RPMI7951 (cell line): ENCODE measurements around the gene CPD. TPM values are rescaled to one million over a fixed set of nuclear protein-coding genes. Genes with fewer than 3 reads are reported as not detected.
"Not testable (repeated sequence)": the region's sequence is repeated elsewhere in the genome, so short reads cannot be mapped to it uniquely, and the experiment has no call there.

Source experiments
- DNase-seq: peaks from one replicate; pipeline ENCODE4 v3.0.0-alpha.2; 2012; ENCODE audit warnings: low read depth
- total RNA-seq: library from RNA; depleted of rRNA; stranded (reverse); fragments of >200 nt; shearing (Covaris generic); gene quantifications from 2 replicates; pipeline ENCODE4 v1.2.3, GENCODE V29; 2014

Gene CPD
- total RNA-seq, 1 experiment from 2014 or later = 61.6 TPM

GRCh38 chr17:30427611-30428010 is 48.9 kb downstream of the CPD start:
- no peak for DNase-seq

DNA sequence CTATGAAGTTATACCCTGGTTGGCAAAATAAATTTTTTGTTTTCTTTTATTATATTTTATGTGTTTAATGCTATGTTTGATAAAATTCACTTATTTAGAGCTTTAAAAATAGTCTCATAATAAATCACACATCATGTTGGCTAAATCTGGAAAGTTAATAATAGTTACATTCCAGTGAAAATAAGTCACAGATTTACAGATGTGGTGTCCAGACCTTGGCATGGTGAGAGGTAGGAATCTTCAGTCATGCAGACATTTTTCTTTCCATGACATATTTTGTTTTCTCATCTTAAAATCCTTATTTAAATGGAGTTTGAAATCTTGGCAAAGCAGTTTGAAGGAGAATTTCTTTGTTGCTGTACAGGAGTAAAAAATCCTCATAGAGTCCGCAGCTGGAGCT is 50.4 kb downstream of the CPD start:
- DNase-seq = peak; percentile 1

DNA sequence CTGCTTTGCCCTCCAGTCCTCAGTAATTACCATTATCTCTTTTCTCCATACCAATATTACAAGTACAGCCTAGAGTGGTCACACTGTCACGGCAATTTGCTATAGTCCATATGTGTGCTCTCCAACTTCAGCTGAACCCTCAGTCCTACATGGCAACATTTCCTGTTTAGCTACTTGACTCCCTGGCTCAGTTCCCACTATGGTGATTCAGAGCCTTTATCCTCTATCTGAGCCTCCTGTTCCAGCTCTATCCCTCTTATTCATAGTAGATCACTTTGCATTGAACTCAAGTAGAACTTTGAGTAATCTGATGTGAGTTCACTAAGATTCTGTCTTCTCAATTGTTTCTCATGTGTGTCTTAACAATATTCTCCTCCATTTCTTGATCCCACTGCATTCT is 54.8 kb downstream of the CPD start:
- peak; percentile 92 for DNase-seq

- no peak for DNase-seq
Observed at GRCh38 chr17:30436729-30437128, 58.0 kb downstream of the CPD start.

DNA sequence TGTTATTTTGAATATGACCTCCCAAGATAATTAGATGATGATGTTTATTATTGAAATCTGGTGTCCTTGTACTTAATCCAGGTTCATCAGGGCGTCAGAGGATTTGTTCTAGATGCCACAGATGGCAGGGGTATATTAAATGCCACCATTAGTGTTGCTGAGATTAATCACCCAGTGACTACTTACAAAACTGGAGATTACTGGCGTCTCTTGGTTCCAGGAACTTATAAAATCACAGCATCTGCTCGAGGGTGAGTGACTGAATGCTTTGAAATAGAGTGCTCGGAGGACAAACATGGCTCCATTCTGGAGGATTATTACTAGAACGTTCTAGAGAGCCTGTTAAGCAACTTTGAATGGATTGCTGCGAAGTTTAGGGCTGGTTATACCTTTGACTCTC is 65.0 kb downstream of the CPD start:
- no peak for DNase-seq

GRCh38 chr17:30446640-30447039 is 67.9 kb downstream of the CPD start:
- DNase-seq = not testable (repeated sequence)

DNA sequence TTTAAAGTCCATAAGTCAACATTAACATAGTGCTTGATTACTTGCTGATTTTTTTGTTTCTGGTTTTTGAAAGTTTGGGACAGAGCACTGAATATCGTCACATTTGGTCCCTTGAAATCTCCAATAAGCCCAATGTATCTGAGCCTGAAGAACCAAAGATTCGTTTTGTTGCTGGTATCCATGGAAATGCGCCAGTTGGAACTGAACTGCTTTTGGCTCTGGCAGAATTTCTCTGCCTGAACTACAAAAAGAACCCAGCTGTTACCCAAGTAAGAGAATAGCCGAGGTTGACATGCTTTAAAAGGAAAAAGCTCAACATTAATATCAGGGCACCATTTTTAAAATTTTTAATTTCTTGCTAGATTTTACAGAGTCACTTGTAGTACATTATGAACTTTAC is 70.8 kb downstream of the CPD start:
- DNase-seq = no peak

DNA sequence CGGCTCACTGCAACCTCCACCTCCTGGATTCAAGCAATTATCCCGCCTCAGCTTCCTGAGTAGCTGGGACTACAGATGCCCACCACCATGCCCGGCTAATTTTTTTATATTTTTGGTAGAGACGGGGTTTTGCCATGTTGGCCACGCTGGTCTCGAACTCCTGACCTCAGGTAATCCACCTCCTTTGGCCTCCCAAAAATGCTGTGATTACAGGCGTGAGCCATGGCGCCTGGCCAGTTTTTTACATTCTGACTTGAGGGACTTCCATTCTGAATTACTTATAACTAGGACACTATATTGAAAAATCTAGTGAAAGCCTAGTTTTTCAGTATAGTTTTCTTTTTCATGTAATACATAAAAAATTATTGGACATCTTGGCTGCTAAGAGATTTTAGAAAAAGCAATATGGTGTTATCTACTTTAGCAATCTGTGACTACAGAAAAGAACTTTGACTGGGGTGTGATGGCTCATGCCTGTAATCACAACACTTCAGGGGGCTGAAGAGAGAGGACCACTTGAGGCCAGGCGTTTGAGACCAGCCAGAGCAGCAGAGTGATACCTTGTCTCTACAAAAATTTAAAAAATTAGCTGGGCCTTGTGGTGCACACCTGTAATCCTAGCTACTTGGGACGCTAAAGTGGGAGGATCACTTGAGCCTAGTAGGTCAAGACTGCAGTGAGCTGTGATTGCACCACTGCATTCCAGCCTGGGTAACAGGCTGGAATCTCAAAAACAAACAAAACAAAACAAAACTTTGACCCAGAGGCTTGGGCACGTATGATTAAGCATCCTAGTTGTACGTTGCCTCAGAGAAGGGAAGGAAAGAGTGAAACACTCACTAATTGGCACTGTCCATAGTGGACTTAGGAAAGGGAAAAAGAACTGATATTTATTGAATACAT is 71.6 kb downstream of the CPD start:
- DNase-seq = no peak

GRCh38 chr17:30454635-30455034 is 75.9 kb downstream of the CPD start:
- no peak for DNase-seq

- DNase-seq = no peak
Observed at GRCh38 chr17:30458371-30458770, 79.6 kb downstream of the CPD start.

DNA sequence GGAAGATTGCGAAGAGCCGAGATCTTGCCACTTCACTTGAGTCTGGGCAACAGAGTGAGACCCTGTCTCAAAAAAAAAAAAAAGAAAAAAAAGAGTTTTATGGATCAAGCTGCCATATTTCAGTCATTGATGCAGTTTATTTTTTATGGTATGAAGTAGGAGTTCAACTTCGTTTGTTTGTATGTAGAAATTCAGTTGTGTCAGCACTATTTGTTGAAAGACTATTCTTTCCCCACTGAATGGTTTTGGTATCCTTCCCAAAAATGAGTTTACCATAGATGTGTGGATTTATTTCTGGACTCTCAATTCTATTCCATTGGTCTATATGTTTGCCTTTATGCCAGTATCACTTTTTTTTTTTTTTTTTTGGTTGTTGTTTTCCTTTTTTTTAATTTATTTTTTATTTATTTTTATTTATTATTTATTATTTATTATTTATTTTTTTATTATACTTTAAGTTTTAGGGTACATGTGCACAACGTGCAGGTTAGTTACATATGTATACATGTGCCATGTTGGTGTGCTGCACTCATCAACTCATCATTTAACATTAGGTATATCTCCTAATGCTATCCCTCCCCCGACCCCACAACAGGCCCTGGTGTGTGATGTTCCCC is 80.2 kb downstream of the CPD start:
- DNase-seq = not testable (repeated sequence)

DNA sequence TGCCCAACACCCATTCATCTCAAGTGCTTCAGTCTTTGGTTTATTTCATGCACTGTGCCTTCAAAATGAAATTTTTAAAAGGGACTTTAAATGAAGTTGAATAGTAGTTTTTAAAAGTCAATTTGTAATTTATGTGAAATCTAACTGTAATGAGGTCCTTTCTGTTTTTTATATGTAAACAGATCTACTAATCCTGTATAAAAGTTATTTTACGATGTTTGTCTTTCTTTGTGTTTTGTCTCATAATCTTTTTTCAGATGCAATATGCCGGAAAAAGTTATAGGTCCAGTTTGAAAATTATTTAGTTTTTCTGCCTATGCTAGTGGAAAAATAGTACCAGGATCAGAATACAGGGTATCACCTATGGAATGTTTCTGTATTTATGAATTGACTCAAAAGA is 89.7 kb downstream of the CPD start:
- DNase-seq = no peak

DNA sequence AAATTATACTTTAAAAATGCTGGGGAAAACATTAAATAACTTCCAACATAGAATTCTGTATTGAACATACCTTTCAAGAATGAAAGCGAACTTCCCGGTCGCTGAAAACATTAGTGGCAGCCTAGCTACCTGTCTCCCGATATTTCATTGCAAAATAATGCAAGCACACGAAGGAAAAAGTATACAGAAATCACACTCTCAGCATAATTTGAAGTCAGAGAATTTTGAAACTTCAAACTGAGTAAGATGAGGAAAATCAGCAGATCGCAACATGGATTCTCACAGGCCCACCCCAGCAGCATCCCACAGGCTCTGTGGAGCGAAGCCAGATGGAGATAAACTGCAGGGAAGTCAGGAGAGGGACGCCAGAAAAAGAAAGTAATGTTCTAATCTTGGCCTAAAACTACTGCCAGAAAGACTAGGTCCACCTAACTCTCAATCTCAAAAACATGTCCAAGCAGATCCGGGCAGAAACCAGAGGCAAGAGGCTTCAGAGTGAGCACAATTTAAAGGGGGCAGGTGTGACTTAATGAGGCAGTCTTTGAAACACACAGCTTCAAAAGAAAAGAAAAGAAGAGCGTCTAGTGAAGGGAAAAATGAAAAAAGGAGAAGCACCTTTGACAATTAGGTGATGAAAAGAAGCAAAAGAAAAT is 93.6 kb downstream of the CPD start:
- DNase-seq = no peak

- no peak for DNase-seq
Observed at GRCh38 chr17:30475206-30475605, 96.5 kb downstream of the CPD start.

DNA sequence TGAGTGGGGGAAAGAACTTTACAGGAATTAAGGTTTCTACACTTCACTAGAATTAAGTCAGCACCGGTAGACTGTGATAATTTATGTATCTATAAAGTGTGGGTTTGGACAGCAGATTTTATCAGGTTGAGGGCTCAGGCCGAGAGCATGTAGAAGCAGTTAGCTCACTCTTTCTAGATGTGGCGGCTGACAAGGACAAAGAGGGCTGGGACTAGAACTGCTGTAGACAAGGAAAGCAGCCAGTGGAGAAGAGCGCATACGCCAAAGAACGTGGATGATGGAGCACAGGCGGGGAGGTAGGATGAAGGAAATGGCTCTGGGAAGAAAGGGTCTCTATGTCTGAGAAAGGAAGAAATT is 98.0 kb downstream of the CPD start:
- DNase-seq = no peak

GRCh38 chr17:30477083-30477773 is 98.5 kb downstream of the CPD start, which contains the start of gene GOSR1:
Gene GOSR1 (plus strand): TSS chr17:30477408. CDS start chr17:30477434, 26 bp downstream.
- DNase-seq = peak; percentile 92

GRCh38 chr17:30477774-30478115 is 99.0 kb downstream of the CPD start:
- DNase-seq = peak; percentile 16

GRCh38 chr17:30482555-30482954 is 103.8 kb downstream of the CPD start:
- no peak for DNase-seq

DNA sequence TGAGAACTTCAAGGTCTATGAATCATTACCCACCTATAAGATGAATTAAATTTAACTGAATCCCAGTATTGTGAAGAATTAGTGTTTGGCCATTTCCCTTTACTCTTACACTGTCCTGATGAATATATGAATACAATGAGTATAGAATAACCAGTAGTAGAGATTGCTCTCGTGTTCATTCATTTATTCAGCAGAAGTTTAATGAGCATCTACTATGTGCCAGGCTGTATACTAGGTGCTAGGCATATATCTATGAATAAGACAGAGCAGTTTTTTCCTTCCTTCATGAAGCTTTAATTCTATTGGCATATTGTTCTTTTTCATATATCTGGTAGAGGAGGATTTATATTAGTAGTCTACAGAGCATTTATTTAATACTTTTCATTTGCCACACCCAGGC is 104.4 kb downstream of the CPD start:
- DNase-seq = no peak

DNA sequence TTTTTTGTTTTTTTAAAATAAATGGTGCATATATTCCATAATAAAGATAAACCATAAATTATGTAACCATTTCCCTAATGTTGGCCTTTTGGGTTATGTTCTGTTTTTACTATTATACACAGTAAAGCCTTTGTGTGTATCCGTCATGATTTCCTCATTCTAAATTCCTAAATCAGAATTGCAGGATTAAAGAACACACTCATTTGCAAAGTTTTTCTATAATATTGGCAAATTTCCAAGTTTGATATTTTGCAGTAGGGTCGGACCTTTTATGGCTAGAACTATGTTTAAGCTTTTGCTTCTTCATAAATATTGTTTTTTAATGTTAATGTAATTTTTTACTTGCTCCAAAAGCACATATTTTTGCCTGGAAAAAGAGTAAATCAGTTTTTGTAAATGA is 115.1 kb downstream of the CPD start:
- no peak for DNase-seq

DNA sequence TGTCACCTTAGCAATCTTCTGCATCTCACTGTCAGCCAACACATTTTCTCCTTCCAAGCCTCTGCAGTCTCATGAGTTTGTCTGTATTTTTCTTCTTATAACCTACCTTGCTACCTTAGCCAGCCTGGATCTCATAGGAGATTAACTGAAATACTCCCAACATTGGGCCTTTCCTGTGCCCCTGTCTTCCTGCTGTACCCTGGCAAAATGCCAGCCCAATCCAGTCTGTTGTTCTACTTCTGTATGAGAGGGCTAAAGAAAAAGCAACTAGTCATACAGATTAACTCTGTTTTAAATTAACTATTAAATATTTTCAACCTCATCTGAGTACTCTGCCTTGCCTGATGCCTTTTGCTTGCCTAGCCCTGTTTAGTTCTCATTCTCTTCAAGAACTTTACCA is 116.9 kb downstream of the CPD start:
- no peak for DNase-seq

DNA sequence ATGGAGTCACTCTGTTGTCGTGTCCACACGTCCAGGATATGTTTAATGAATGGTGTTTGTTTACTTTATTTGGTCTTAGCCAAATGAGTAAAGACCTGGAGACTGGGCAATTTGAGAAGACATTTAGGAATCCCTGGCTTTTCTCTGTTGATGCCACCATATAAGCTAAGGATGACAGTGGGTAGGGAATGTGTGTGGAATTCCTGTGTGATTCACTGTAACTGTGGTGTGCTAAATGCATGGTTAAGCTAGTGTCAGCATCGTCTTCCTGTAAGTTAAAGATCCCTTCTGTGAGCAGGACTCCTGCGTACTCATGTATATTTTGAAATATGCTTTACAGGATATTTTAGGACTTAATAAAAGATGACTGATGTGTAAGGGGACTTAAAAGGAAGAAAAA is 124.8 kb downstream of the CPD start:
- no peak for DNase-seq
